PC-3 (cell line): ENCODE results near the gene AVP.

ENCODE experiments used
- CTCF ChIP-seq: fragments of 300-600 bp; sonication (generic); conservative IDR thresholded peaks from 2 replicates; pipeline ENCODE4 v1.5.1; 2017; ENCODE audit warnings: antibody characterized with exemption, low read depth, mild to moderate bottlenecking, low read length
- EZH2 ChIP-seq: fragments of 300-600 bp; sonication (generic); IDR thresholded peaks from one replicate; pipeline ENCODE4 v1.6.1; 2017; ENCODE audit warnings: antibody characterized with exemption, mild to moderate bottlenecking, low read length; ENCODE audit not compliant: unreplicated experiment
- EZH2phosphoT487 ChIP-seq: fragments of 300-600 bp; sonication (generic); IDR thresholded peaks from 2 replicates; pipeline ENCODE4 v1.6.1; 2018; ENCODE audit warnings: mild to moderate bottlenecking, antibody characterized with exemption, low read length, borderline replicate concordance

GRCh38 chr20:3121271-3121911 is 36.9 kb upstream of the AVP start:
- TF ChIP-seq EZH2 = no peak
- no peak for TF ChIP-seq CTCF
- TF ChIP-seq EZH2phosphoT487 = no peak
